HepG2 (cell line): ENCODE results near the gene THSD4. TPM values are rescaled to one million over a fixed set of nuclear protein-coding genes. Genes with fewer than 3 reads are reported as not detected.

ENCODE experiments used
- CBFB ChIP-seq: sonication (generic); formaldehyde crosslinking; IDR thresholded peaks from 2 replicates; pipeline ENCODE4 v1.4.0; 2020; ENCODE audit warnings: missing genetic modification reagents
- CBX5 ChIP-seq: sonication (generic); formaldehyde crosslinking; IDR thresholded peaks from 2 replicates; pipeline ENCODE4 v1.4.0; 2020; ENCODE audit warnings: missing genetic modification reagents, borderline replicate concordance
- ELK4 ChIP-seq: sonication (generic); formaldehyde crosslinking; IDR thresholded peaks from 2 replicates; pipeline ENCODE4 v1.9.0; 2021; ENCODE audit warnings: missing genetic modification reagents, borderline replicate concordance
- FOXM1 ChIP-seq: sonication (generic); formaldehyde crosslinking; IDR thresholded peaks from 2 replicates; pipeline ENCODE4 v1.5.0; 2020; ENCODE audit warnings: missing genetic modification reagents
- GLMP ChIP-seq: sonication (generic); formaldehyde crosslinking; IDR thresholded peaks from 2 replicates; pipeline ENCODE4 v1.9.0; 2021; ENCODE audit warnings: missing genetic modification reagents, mild to moderate bottlenecking, borderline replicate concordance
- GZF1 ChIP-seq: sonication (generic); formaldehyde crosslinking; IDR thresholded peaks from 2 replicates; pipeline ENCODE4 v1.5.1; 2020; ENCODE audit warnings: mild to moderate bottlenecking, missing genetic modification reagents
- HDAC1 ChIP-seq: sonication (generic); formaldehyde crosslinking; IDR thresholded peaks from 2 replicates; pipeline ENCODE4 v1.5.1; 2020; ENCODE audit warnings: mild to moderate bottlenecking, missing genetic modification reagents
- HHEX ChIP-seq: IDR thresholded peaks from 2 replicates; pipeline ENCODE4 v1.6.1; 2016; ENCODE audit warnings: control low read depth
- IKZF4 ChIP-seq: sonication (generic); formaldehyde crosslinking; IDR thresholded peaks from 2 replicates; pipeline ENCODE4 v1.5.1; 2020; ENCODE audit warnings: borderline replicate concordance, mild to moderate bottlenecking, low read depth, missing genetic modification reagents; ENCODE audit errors: not compliant biosample characterization
- MXD4 ChIP-seq: IDR thresholded peaks from 2 replicates; pipeline ENCODE4 v1.6.1; 2016; ENCODE audit warnings: mild to moderate bottlenecking, missing biosample characterization, missing genetic modification reagents
- NCOA5 ChIP-seq: sonication (generic); formaldehyde crosslinking; IDR thresholded peaks from 2 replicates; pipeline ENCODE4 v1.4.0; 2020; ENCODE audit warnings: missing genetic modification reagents
- NFE2L2 ChIP-seq: fragments of 150-350 bp; IDR thresholded peaks from 2 replicates; pipeline ENCODE4 v1.6.1; 2014; ENCODE audit warnings: low read length
- NFYC ChIP-seq: IDR thresholded peaks from 2 replicates; pipeline ENCODE4 v1.6.1; 2016; ENCODE audit warnings: missing genetic modification reagents, missing compliant biosample characterization
- PHF5A ChIP-seq: IDR thresholded peaks from one replicate; pipeline ENCODE4 v1.6.1; 2018; ENCODE audit warnings: low read depth, missing genetic modification reagents; ENCODE audit not compliant: unreplicated experiment
- PITX1 ChIP-seq: sonication (generic); formaldehyde crosslinking; IDR thresholded peaks from 2 replicates; pipeline ENCODE4 v1.5.1; 2020; ENCODE audit warnings: mild to moderate bottlenecking, missing genetic modification reagents
- PLRG1 ChIP-seq: fragments of 450-650 bp; conservative IDR thresholded peaks from 2 replicates; pipeline ENCODE4 v1.6.1; 2016
- RORA ChIP-seq: sonication (generic); formaldehyde crosslinking; IDR thresholded peaks from 2 replicates; pipeline ENCODE4 v1.5.0; 2020; ENCODE audit warnings: mild to moderate bottlenecking, missing genetic modification reagents, moderate library complexity
- TBP ChIP-seq: sonication (generic); formaldehyde crosslinking; IDR thresholded peaks from 2 replicates; pipeline ENCODE4 v1.5.0; 2020; ENCODE audit warnings: missing genetic modification reagents
- TEAD3 ChIP-seq: optimal IDR thresholded peaks from 2 replicates; pipeline ENCODE3; 2016; ENCODE audit warnings: borderline replicate concordance
- ZNF180 ChIP-seq: sonication (generic); formaldehyde crosslinking; IDR thresholded peaks from 2 replicates; pipeline ENCODE4 v1.4.0; 2020; ENCODE audit warnings: low read depth, missing genetic modification reagents, borderline replicate concordance
- ZNF225 ChIP-seq: sonication (generic); formaldehyde crosslinking; IDR thresholded peaks from 2 replicates; pipeline ENCODE4 v1.4.0; 2020; ENCODE audit warnings: mild to moderate bottlenecking, missing genetic modification reagents
- ZNF550 ChIP-seq: sonication (generic); formaldehyde crosslinking; IDR thresholded peaks from 2 replicates; pipeline ENCODE4 v1.4.0; 2020; ENCODE audit warnings: mild to moderate bottlenecking, missing genetic modification reagents, borderline replicate concordance
- ZSCAN20 ChIP-seq: sonication (generic); formaldehyde crosslinking; IDR thresholded peaks from 2 replicates; pipeline ENCODE4 v1.4.0; 2020; ENCODE audit warnings: missing genetic modification reagents, mild to moderate bottlenecking, borderline replicate concordance
- polyA plus RNA-seq, 8 experiments: library from polyadenylated mRNA; depleted of rRNA in 3 of 8; stranded (reverse) in 7 of 8; unstranded in 1 of 8; fragments of >200 nt; fragmentation: Illumina TruSeq in 4 of 8; extraction: Trizol in 4 of 8; gene quantifications; 2 replicates each; pipeline versions ENCODE4 v1.2.1 to v1.2.3, GENCODE V29; 2011 to 2016; ENCODE audit warnings: low read depth in 4 of 8, missing spikeins in 1 of 8, mixed read lengths in 1 of 8; ENCODE audit not compliant: insufficient read depth in 1 of 8
- total RNA-seq, 5 experiments: library from RNA; depleted of rRNA; stranded (reverse); fragments of >200 nt; fragmentation: Illumina TruSeq; extraction: Trizol; gene quantifications; 2 replicates each; pipeline ENCODE4 v1.2.3, GENCODE V29; 2016; ENCODE audit warnings: low read depth in 1 of 5
- TF ChIP-seq, protein P1 (sequence below): sonication (generic); formaldehyde crosslinking; IDR thresholded peaks from 2 replicates; pipeline ENCODE4 v1.8.0; 2022; ENCODE audit warnings: low read depth, missing genetic modification reagents
- TF ChIP-seq, protein P2 (sequence below): sonication (generic); formaldehyde crosslinking; IDR thresholded peaks from 2 replicates; pipeline ENCODE4 v1.5.1; 2020; ENCODE audit warnings: missing genetic modification reagents, mild to moderate bottlenecking, borderline replicate concordance
- TF ChIP-seq, protein P3 (sequence below): IDR thresholded peaks from 2 replicates; pipeline ENCODE4 v1.6.1; 2016; ENCODE audit warnings: control low read depth

Gene THSD4
- total and polyA plus RNA-seq, 2 of the 13 experiments (the other 11 are each of a cell fraction or from before 2014, with no cell fraction given) = 0.07 to 0.21 TPM

DNA sequence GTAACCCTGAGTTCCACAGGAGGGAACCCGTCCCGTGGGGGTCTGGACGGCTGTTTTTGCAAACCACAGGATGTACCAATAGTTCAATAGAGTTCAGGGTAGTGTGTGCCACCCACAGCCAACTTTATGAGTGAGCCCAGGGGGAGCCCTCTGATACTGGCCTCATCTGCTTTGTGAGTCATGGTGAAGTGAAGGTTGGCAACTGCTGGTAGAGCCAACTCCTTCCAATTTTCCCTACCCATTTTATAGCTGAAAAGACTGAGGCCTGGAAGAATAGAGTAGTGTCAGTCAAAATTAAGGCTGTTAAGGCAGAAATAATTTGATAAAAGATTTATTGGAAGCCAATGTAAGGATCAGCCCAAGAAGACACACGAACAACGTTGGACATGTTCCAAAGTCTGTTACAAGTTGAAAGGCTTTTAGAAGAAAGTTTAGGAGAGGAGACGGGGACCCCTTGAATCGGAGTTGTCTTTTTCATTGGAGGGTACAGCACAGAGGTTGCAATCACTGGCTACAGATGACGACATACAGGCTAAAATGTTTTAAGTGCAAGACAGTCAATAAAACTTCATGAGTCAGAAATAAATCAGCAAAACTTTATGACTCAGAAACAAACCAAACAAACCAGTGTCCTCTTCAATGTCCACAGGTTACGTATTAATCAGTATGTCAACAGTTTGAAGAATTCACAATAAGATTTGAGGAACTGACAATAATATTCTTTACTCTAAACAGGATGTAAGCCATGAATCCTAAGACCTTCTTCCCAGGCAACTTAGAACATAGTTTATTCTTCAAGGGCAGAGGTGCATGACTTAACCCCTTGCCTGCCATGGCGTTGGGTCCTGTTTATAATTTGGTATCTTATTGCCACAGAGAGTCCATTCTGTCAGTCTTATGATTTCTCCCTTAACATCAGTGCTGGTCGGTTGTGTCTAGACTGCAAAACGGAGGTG, 632.1 kb downstream of the THSD4 start (continued):
- no peak for TF ChIP-seq CBX5 (CRISPR knock-in tag)
- 0 out of 2 replicates have a peak, but pooled peaks have one; percentile 22 for TF ChIP-seq MXD4 (CRISPR knock-in tag)
- TF ChIP-seq FOXM1 (CRISPR knock-in tag) = no peak
- TF ChIP-seq GZF1 = no peak
- TF ChIP-seq NFYC = no peak
- TF ChIP-seq RORA (CRISPR knock-in tag) = no peak
- TF ChIP-seq ZNF180 (CRISPR knock-in tag) = no peak
- TF ChIP-seq ZNF550 (CRISPR knock-in tag) = no peak
- no peak for TF ChIP-seq ELK4 (CRISPR knock-in tag)
- TF ChIP-seq HHEX = no peak
- TF ChIP-seq HDAC1 (CRISPR knock-in tag) = peak; percentile 52; the same call in 1 of the 2 replicates
- no peak for TF ChIP-seq ZNF225 (CRISPR knock-in tag)
- TF ChIP-seq TEAD3 (CRISPR knock-in tag) = peak; percentile 57
- no peak for TF ChIP-seq NFE2L2
- TF ChIP-seq TBP (CRISPR knock-in tag) = no peak
- no peak for TF ChIP-seq IKZF4
- TF ChIP-seq ZSCAN20 (CRISPR knock-in tag) = no peak
- TF ChIP-seq GLMP (CRISPR knock-in tag) = no peak
- TF ChIP-seq, protein P1, sequence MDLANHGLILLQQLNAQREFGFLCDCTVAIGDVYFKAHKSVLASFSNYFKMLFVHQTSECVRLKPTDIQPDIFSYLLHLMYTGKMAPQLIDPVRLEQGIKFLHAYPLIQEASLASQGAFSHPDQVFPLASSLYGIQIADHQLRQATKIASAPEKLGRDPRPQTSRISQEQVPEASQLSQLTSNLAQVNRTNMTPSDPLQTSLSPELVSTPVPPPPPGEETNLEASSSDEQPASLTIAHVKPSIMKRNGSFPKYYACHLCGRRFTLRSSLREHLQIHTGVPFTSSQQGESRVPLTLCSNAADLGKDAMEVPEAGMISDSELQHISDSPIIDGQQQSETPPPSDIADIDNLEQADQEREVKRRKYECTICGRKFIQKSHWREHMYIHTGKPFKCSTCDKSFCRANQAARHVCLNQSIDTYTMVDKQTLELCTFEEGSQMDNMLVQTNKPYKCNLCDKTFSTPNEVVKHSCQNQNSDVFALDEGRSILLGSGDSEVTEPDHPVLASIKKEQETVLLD = no peak
- no peak for TF ChIP-seq NCOA5 (CRISPR knock-in tag)
- TF ChIP-seq, protein P2, sequence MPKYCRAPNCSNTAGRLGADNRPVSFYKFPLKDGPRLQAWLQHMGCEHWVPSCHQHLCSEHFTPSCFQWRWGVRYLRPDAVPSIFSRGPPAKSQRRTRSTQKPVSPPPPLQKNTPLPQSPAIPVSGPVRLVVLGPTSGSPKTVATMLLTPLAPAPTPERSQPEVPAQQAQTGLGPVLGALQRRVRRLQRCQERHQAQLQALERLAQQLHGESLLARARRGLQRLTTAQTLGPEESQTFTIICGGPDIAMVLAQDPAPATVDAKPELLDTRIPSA (CRISPR knock-in tag) = no peak
- no peak for TF ChIP-seq PLRG1
- TF ChIP-seq, protein P3, sequence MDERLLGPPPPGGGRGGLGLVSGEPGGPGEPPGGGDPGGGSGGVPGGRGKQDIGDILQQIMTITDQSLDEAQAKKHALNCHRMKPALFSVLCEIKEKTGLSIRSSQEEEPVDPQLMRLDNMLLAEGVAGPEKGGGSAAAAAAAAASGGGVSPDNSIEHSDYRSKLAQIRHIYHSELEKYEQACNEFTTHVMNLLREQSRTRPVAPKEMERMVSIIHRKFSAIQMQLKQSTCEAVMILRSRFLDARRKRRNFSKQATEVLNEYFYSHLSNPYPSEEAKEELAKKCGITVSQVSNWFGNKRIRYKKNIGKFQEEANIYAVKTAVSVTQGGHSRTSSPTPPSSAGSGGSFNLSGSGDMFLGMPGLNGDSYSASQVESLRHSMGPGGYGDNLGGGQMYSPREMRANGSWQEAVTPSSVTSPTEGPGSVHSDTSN (CRISPR knock-in tag) = no peak
- no peak for TF ChIP-seq PITX1 (CRISPR knock-in tag)
- TF ChIP-seq PHF5A (CRISPR knock-in tag) = no peak
- no peak for TF ChIP-seq CBFB
